ENCODE data around the gene ANKRD18B.
A peak's percentile ranks its signal among the peaks of the same experiment; 100 is the strongest.
"Not testable (repeated sequence)": the region's sequence is repeated elsewhere in the genome, so short reads cannot be mapped to it uniquely, and the experiment has no call there.

ANKRD18B gene

DNA sequence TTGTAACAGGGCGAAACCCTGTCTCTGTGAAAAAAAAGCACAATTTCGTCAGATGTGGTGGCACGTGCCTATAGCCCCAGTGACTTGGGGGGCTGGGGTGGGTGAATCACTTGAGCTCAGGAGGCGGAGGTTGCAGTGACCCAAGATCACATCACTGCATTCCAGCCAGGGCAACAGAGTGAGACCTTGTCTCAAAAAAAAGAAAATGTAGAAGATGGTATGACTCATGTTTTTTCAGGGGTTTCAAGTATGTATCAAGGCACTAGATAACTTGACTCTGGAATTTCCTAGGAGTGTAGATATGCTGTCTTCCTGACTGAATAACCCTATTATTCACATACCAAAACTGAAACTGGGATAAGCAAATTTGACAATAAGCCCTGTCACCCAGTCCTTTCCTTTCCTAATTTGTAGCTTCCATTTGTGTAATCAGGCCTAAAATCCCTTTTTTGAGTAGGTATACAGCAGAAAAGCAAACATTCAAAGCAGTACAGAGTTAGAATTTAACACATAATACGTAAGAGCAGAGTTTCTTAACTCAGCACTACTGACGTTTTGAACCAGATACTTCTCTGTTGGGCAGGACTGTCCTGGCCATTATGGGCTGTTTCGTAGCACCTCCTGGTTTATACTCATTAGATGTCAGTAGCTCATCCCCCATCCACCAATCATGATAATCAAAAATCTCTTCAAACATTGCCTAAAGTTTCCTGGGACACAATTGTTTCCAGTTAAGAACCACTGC lies 17.3 kb upstream of the ANKRD18B start:
- TF ChIP-seq, protein P1, sequence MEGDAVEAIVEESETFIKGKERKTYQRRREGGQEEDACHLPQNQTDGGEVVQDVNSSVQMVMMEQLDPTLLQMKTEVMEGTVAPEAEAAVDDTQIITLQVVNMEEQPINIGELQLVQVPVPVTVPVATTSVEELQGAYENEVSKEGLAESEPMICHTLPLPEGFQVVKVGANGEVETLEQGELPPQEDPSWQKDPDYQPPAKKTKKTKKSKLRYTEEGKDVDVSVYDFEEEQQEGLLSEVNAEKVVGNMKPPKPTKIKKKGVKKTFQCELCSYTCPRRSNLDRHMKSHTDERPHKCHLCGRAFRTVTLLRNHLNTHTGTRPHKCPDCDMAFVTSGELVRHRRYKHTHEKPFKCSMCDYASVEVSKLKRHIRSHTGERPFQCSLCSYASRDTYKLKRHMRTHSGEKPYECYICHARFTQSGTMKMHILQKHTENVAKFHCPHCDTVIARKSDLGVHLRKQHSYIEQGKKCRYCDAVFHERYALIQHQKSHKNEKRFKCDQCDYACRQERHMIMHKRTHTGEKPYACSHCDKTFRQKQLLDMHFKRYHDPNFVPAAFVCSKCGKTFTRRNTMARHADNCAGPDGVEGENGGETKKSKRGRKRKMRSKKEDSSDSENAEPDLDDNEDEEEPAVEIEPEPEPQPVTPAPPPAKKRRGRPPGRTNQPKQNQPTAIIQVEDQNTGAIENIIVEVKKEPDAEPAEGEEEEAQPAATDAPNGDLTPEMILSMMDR (IDR thresholded peaks at IDR 0.05; ENCODE audit: insufficient read depth, low read length), result no peak
- TF ChIP-seq POLR2AphosphoS5 (IDR thresholded peaks at IDR 0.05; ENCODE audit: low read depth) (no peak), SPI1 (IDR thresholded peaks at IDR 0.05; ENCODE audit: borderline replicate concordance, low read depth) (no peak), GABPA (IDR thresholded peaks at IDR 0.05; ENCODE audit: low read depth) (no peak)
- TF ChIP-seq, protein P2, sequence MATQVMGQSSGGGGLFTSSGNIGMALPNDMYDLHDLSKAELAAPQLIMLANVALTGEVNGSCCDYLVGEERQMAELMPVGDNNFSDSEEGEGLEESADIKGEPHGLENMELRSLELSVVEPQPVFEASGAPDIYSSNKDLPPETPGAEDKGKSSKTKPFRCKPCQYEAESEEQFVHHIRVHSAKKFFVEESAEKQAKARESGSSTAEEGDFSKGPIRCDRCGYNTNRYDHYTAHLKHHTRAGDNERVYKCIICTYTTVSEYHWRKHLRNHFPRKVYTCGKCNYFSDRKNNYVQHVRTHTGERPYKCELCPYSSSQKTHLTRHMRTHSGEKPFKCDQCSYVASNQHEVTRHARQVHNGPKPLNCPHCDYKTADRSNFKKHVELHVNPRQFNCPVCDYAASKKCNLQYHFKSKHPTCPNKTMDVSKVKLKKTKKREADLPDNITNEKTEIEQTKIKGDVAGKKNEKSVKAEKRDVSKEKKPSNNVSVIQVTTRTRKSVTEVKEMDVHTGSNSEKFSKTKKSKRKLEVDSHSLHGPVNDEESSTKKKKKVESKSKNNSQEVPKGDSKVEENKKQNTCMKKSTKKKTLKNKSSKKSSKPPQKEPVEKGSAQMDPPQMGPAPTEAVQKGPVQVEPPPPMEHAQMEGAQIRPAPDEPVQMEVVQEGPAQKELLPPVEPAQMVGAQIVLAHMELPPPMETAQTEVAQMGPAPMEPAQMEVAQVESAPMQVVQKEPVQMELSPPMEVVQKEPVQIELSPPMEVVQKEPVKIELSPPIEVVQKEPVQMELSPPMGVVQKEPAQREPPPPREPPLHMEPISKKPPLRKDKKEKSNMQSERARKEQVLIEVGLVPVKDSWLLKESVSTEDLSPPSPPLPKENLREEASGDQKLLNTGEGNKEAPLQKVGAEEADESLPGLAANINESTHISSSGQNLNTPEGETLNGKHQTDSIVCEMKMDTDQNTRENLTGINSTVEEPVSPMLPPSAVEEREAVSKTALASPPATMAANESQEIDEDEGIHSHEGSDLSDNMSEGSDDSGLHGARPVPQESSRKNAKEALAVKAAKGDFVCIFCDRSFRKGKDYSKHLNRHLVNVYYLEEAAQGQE (IDR thresholded peaks at IDR 0.05; ENCODE audit: insufficient replicate concordance, low read depth), result no peak
- H3K27me3 ChIP-seq (ENCODE audit: insufficient read depth, poor library complexity, severe bottlenecking), result no peaks in the 10 kb centered on the region
- H3K27ac ChIP-seq (replicated peaks), result no peak overlapping the region
- H3K4me3 ChIP-seq (replicated peaks; ENCODE audit: insufficient read depth, low read length), result no peak overlapping the region
- DNase-seq (ENCODE audit: low read depth in 1 of 2, low spot score in 1 of 2), result no peak

DNA sequence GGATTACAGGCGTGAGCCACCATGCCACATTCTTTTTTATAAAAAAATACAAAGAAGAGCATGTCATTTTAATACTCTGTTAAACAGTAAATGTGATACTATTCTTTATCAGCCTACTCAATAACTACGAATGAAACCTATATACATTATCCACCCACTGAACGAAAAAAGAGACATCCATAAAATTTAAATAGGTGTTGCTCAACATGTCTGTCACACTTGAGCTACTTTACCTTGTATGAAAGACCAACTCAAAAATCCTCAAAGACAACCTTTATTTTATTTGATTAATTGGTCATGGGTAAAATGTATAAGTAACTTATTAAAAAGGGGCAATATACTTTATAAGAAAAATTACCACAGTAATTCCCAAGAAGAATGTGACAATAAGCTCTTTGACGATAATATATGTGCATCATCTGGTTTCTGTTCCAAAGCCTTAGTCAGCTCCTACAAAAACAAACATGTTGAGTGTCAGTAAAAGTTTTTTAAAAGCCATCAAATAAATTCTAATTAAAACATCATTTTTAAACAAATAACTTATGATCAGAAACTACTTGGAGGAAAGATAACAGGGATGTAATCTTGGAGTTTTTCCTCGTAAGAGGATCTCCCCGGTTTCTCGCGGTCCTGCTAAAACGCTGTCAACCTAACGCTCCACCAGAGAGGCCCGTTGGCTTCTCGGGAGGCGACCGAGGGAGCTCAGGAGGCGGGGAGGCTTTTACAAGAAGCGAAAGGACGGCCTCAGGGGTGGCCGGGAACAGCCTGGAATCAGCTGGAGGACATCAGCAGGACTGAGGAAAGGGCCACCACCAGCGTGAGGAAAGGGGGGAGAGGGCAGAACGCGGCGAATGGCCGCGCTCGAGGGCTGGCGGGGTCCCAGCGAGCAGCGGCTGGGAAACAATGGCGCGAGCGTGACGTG lies 13.5 kb upstream of the ANKRD18B start:
- peak overlapping the region; percentile 71 for H3K27ac ChIP-seq (replicated peaks)
- peak in 1 of 2 experiments; percentile 57 for DNase-seq (ENCODE audit: low read depth in 1 of 2, low spot score in 1 of 2)
- H3K27me3 ChIP-seq (ENCODE audit: insufficient read depth, poor library complexity, severe bottlenecking), result no peaks in the 10 kb centered on the region

DNA sequence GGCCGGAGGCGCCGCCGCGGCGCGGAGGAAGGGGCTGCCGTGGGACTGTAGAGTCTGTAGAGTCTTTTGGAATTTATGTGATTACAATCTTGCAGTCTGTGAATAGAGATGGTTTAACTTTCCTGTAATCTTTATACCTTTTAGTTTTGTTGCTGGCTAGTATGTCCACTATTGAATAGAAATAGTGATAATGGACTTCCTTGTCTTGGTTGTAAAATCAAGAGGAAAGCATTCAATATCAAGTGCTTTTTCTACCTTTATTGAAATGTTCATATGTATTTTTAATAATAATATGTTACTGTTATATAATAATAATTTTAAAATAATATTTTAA lies 12.9 kb upstream of the ANKRD18B start:
- H3K27ac ChIP-seq (replicated peaks), result peak overlapping the region; percentile 71
- peak overlapping the region; percentile 56 for H3K4me3 ChIP-seq (replicated peaks; ENCODE audit: insufficient read depth, low read length)
- H3K27me3 ChIP-seq (ENCODE audit: insufficient read depth, poor library complexity, severe bottlenecking); DNase-seq (ENCODE audit: low read depth in 1 of 2, low spot score in 1 of 2): not testable (repeated sequence)

More for the DNA sequence above, 13.5 kb upstream of the ANKRD18B start:
- TF ChIP-seq POLR2AphosphoS5 (IDR thresholded peaks at IDR 0.05; ENCODE audit: low read depth), result 0 out of 2 replicates have a peak, but pooled peaks have one; percentile 55
- no peak for TF ChIP-seq SPI1 (IDR thresholded peaks at IDR 0.05; ENCODE audit: borderline replicate concordance, low read depth)
- peak overlapping the region; percentile 56 for H3K4me3 ChIP-seq (replicated peaks; ENCODE audit: insufficient read depth, low read length)

DNA sequence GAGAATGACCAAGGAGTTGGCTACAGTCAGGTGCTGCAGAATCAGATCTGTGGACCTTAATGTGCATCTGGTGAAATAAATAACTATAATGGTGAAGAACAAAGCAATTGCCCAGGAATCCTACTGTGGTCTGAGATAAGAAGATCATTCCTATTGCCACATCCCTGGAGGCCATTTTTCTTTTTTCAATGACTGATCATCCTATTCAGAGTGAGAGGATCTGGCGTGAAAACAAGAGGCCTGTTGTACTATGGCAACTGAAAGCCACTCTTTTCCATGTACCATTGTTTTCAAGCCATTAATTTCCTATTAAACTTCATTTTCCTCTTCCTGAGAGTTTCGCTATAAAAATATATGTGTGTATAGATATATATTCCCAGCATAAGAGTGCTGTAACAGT lies 11.5 kb upstream of the ANKRD18B start:
- not testable (repeated sequence) for DNase-seq (ENCODE audit: low read depth in 1 of 2, low spot score in 1 of 2); H3K27ac ChIP-seq (replicated peaks); H3K27me3 ChIP-seq (ENCODE audit: insufficient read depth, poor library complexity, severe bottlenecking); H3K4me3 ChIP-seq (replicated peaks; ENCODE audit: insufficient read depth, low read length)

DNA sequence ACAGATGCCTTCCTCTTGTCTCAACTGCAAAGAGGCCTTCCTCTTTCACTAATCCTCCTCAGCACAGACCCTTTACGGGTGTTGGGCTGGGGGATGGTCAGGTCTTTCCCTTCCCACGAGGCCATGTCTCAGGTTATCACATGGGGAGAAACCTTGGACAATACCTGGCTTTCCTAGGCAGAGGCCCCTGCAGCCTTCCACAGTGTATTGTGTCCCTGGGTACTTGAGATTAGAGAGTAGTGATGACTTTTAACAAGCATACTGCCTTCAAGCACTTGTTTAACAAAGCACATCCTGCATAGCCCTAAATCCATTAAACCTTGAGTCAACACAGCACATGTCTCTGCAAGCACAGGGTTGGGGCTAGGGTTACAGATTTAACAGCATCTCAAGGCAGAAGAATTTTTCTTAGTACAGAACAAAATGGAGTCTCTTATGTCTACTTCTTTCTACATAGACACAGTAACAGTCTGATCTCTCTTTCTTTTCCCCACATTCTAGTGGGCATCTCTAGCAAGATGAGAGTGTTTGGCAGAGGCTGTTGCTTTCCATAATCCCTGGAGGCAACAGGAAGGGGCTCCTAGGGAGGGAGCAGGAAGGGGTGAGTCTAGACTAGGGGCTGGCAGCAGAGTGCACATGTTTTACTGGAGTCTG lies 8.6 kb upstream of the ANKRD18B start:
- not testable (repeated sequence) for H3K27ac ChIP-seq (replicated peaks); H3K4me3 ChIP-seq (replicated peaks; ENCODE audit: insufficient read depth, low read length); H3K27me3 ChIP-seq (ENCODE audit: insufficient read depth, poor library complexity, severe bottlenecking); DNase-seq (ENCODE audit: low read depth in 1 of 2, low spot score in 1 of 2)

DNA sequence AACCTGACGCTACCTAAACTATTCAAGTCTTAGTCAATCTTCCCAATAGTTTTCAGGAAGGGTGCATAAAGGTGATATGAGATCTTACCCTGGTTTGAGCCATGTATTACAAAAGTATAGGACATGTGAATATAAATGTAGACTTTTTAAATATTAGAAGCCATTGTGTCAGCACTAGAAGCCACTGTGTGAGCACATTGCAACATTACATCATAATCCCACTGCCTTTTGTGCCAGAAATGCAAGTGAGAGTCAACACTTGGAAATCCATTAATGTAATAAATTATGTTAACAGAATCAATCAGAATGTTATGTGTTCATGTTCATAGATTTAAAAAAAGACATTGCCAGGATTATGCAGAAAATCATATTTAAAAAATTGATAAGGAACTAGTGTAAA lies 7.7 kb upstream of the ANKRD18B start:
- not testable (repeated sequence) for DNase-seq (ENCODE audit: low read depth in 1 of 2, low spot score in 1 of 2); H3K4me3 ChIP-seq (replicated peaks; ENCODE audit: insufficient read depth, low read length); H3K27me3 ChIP-seq (ENCODE audit: insufficient read depth, poor library complexity, severe bottlenecking); H3K27ac ChIP-seq (replicated peaks)

DNA sequence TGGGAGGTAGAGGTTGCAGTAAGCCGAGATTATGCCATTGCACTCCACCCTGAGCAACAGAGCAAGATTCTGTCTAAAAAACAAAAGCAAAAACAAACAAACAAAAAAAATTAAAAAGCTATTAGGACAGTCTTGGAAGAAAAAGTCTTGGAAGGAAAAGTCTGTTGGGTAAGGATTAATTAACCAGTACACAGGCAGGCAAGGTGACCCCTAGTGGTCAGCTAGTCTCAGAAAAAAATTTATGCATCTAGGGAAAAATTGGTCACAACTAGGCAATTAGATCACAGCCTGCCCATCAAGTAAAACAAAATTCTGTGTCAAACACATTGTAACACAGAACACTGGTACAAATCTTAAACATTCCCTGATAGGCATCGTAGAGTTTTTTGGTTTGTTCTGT lies 6.7 kb upstream of the ANKRD18B start:
- DNase-seq (ENCODE audit: low read depth in 1 of 2, low spot score in 1 of 2), result peak in 1 of 2 experiments; percentile 24

More for the DNA sequence above, 6.7 kb upstream of the ANKRD18B start:
- H3K27ac ChIP-seq (replicated peaks), result no peak overlapping the region
- TF ChIP-seq, protein P1 (IDR thresholded peaks at IDR 0.05; ENCODE audit: insufficient read depth, low read length), result peak; percentile 1
- TF ChIP-seq POLR2AphosphoS5 (IDR thresholded peaks at IDR 0.05; ENCODE audit: low read depth) (no peak), GABPA (IDR thresholded peaks at IDR 0.05; ENCODE audit: low read depth) (no peak)
- TF ChIP-seq, protein P2 (IDR thresholded peaks at IDR 0.05; ENCODE audit: insufficient replicate concordance, low read depth), result no peak
- no peaks in the 10 kb centered on the region for H3K27me3 ChIP-seq (ENCODE audit: insufficient read depth, poor library complexity, severe bottlenecking)
- no peak overlapping the region for H3K4me3 ChIP-seq (replicated peaks; ENCODE audit: insufficient read depth, low read length)
